T-cell (primary cell): ENCODE measurements around the gene HNRNPDL. TPM values are rescaled to one million over a fixed set of nuclear protein-coding genes. Genes with fewer than 3 reads are reported as not detected.
"Not testable (repeated sequence)": the region's sequence is repeated elsewhere in the genome, so short reads cannot be mapped to it uniquely, and the experiment has no call there.

Experiments
- ATAC-seq, 4 experiments: fragments of 200-7000 bp in 3 of 4; fragments of 150-1000 bp in 1 of 4; cut with Tn5 transposase; replicated peaks in 1 of 4; 1 replicate in 3 of 4; 2 replicates in 1 of 4; pipeline ENCODE4 v1.10.0; 2021; ENCODE audit warnings: moderate library complexity in 3 of 4, mild to moderate bottlenecking in 2 of 4, moderate number of reproducible peaks in 1 of 4
- CTCF ChIA-PET, 2 donors: fragments of 300-600 bp; sonication (Branson Sonifier 250); formaldehyde crosslinking; loops; one replicate each; lab custom pipeline; 2022; ENCODE audit warnings: antibody characterized with exemption in 2 of 2; lab: Charles Lee
- POLR2A ChIA-PET, 2 donors: fragments of 300-600 bp; sonication (Branson Sonifier 250); formaldehyde crosslinking; loops; one replicate each; lab custom pipeline; 2022; ENCODE audit warnings: antibody characterized with exemption in 2 of 2; lab: Charles Lee
- DNase-seq, 35 experiments: peaks; one replicate each; pipeline versions ENCODE4 v3.0.0 to v3.0.0-alpha.2; 2013 to 2023
- H3K27ac ChIP-seq: one replicate; pipeline ENCODE4 v1.5.1; 2013; ENCODE audit warnings: low read length
- H3K27me3 ChIP-seq, 2 experiments: replicated peaks in 1 of 2; 1 replicate in 1 of 2; 2 replicates in 1 of 2; pipeline versions ENCODE4 v1.6.1 to v1.7.0; 2013; ENCODE audit warnings: low read length in 1 of 2, mixed read lengths in 1 of 2; ENCODE audit not compliant: control insufficient read depth in 2 of 2, insufficient read depth in 2 of 2; ENCODE audit errors: extremely low read depth in 1 of 2
- H3K36me3 ChIP-seq, 2 donors: 1 replicate in 1 of 2; 2 replicates in 1 of 2; pipeline versions ENCODE4 v1.6.1 to v1.7.0; 2013; ENCODE audit warnings: low read length in 1 of 2; ENCODE audit not compliant: control insufficient read depth in 2 of 2, insufficient read depth in 1 of 2; ENCODE audit errors: extremely low read depth in 1 of 2
- H3K4me1 ChIP-seq, 2 experiments: 1 replicate in 1 of 2; 2 replicates in 1 of 2; pipeline versions ENCODE4 v1.6.1 to v1.7.0; 2013; ENCODE audit warnings: low read length in 2 of 2, mixed read lengths in 1 of 2; ENCODE audit not compliant: insufficient read depth in 2 of 2, control insufficient read depth in 1 of 2; ENCODE audit errors: extremely low read depth in 1 of 2
- H3K4me3 ChIP-seq, 2 donors: 1 replicate in 1 of 2; 2 replicates in 1 of 2; pipeline versions ENCODE4 v1.5.1 to v1.7.0; 2013; ENCODE audit warnings: mild to moderate bottlenecking in 2 of 2, low read length in 1 of 2, moderate library complexity in 1 of 2; ENCODE audit not compliant: control insufficient read depth in 1 of 2; ENCODE audit errors: extremely low read depth in 1 of 2
- H3K9me3 ChIP-seq: 2 replicates; pipeline ENCODE4 v1.7.0; 2013
- H3K27ac Mint-ChIP-seq, 2 donors: one replicate each; pipeline ENCODE4 v1.8.0; 2020 to 2021; ENCODE audit warnings: mild to moderate bottlenecking in 2 of 2, mixed read lengths in 2 of 2
- H3K27me3 Mint-ChIP-seq, 2 donors: one replicate each; pipeline ENCODE4 v1.8.0; 2021 to 2022; ENCODE audit warnings: mixed read lengths in 2 of 2
- H3K36me3 Mint-ChIP-seq: one replicate; pipeline ENCODE4 v1.8.0; 2021; ENCODE audit warnings: mixed read lengths
- H3K4me1 Mint-ChIP-seq, 3 donors: one replicate each; pipeline ENCODE4 v1.8.0; 2020 to 2022; ENCODE audit warnings: mixed read lengths in 3 of 3, mild to moderate bottlenecking in 1 of 3
- H3K4me3 Mint-ChIP-seq, 3 donors: one replicate each; pipeline ENCODE4 v1.8.0; 2020 to 2022; ENCODE audit warnings: mild to moderate bottlenecking in 3 of 3, mixed read lengths in 3 of 3, moderate library complexity in 3 of 3
- H3K9me3 Mint-ChIP-seq, 3 donors: one replicate each; pipeline ENCODE4 v1.8.0; 2020 to 2022; ENCODE audit warnings: mixed read lengths in 3 of 3
- WGBS: methylation state at CpG from one replicate; pipeline ENCODE4 v1.1.5; 2013; ENCODE audit warnings: missing lambda C conversion rate; ENCODE audit not compliant: insufficient coverage; 5-methylcytosine and 5-hydroxymethylcytosine counted together
- total RNA-seq, 35 experiments: library from RNA in 6 of 35; stranded (reverse) in 6 of 35; fragments of 120-200 nt in 1 of 35; gene quantifications; one replicate each; pipeline versions ENCODE4 v1.2.1 to v1.2.4 and lab custom pipeline; 2013 to 2026

The HNRNPDL gene
- total RNA-seq (100 to 1,000 TPM; 285 to 401 (median 313) TPM), total RNA-seq (lab: John Stamatoyannopoulos, UW) (465 to 829 (median 616) reads per million in 29 experiments)
- total RNA-seq (2013) = 282 TPM

DNA sequence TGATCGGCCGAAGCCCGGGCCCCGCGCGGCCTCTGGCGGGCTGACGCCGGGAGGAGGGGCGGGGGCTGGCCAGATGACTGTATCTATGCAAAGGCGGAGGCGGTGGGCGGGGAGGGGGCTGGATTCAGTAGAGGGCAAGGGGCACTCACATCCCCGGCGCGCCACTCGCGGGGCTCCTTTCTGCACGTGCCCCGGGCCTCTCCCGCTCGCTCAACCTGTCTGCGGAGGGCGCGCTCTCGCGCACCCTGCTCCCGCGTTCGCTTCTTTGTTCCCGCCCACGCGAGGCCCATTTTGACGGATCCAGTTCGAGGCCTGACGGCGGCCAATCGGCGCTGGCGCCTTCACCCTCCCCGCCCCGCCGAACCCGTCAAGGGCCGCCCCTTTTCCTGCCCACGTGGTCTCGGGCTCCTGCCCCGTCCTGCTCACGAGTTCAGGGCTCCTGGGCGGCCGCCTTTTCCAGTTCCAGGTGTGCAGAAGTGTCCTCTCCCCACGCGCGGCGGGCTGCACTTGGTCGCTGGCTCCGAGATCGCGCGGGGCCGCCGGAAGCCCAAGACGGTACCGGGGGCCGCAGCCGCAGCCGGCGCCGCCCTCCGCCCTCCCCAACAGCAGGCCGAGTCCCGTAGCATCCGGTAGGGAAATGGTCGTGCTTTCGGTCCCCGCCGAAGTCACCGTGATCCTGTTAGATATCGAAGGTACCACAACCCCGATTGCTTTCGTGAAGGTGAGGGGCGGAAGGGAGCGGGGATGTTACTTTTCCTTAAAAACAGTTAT is at the start of gene HNRNPDL, which contains the start of gene ENOPH1:
Gene HNRNPDL, minus strand, starts transcription at position 270 of the 771 bp plus-strand sequence. CDS start 772 bp downstream, outside the sequence.
Gene ENOPH1, plus strand, starts transcription at position 398 of the 771 bp plus-strand sequence. Its CDS starts 240 bp downstream, at position 638.
- ChIA-PET CTCF (interaction anchor here in 1 of 2 donors (0.8 to 1.7 kb wide), 4 partner anchors 56 to 605 kb away, joined by 3 to 14 read pairs (median 6); partner anchors contain the start of genes COPS4, HNRNPD and LIN54), POLR2A (interaction anchor here in 1 of 2 donors (0.6 to 1.8 kb wide), 5 partner anchors 9 to 69 kb away, joined by 3 to 22 read pairs (median 9); partner anchors contain the start of gene HNRNPD)
- Histone ChIP-seq H3K27me3 (no peaks in the 10 kb centered on the region), H3K36me3 (peaks cover 0 to 28% of the 10 kb centered on the region in 2 donors), H3K4me1 (peaks cover 23 to 35% of the 10 kb centered on the region in 2 experiments), H3K4me3 (peak within 1 kb of the TSS; percentile 92 to 99), H3K9me3 (no peaks in the 10 kb centered on the region), H3K27ac (peak within 1 kb of the TSS; percentile 100)
- DNase-seq (peak; percentile 90 to 97 (median 95)), ATAC-seq (peak; percentile 70 to 77 (median 74))
- H3K4me3 Mint-ChIP-seq = peak within 1 kb of the TSS; percentile 98 to 99 (median 99)
- peak within 1 kb of the TSS; percentile 97 to 98 for H3K27ac Mint-ChIP-seq
- WGBS = under 1% methylated on average over 69 of the region's 83 CpGs
- H3K4me1 Mint-ChIP-seq = peaks cover 59 to 70% (median 68%) of the 10 kb centered on the region in 3 donors
- peaks cover 44% of the 10 kb centered on the region for H3K36me3 Mint-ChIP-seq
- H3K9me3 Mint-ChIP-seq = no peaks in the 10 kb centered on the region
- no peaks in the 10 kb centered on the region for H3K27me3 Mint-ChIP-seq

DNA sequence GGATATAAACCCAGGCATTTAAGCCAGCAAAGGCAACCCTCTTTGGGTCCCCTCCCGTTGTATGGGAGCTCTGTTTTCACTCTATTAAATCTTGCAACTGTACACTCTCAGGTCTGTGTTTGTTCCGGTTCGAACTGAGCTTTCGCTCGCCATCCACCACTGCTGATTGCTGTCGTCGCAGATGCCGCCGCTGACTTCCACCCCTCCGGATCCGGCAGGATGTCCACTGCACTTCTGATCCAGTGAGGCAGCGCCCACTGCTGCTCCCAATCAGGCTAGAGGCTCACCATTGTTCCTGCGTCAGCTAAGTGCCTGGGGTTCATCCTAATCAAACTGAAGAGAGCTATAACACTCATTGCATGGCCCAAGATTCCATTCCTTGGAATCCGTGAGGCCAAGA is 49.3 kb upstream of the HNRNPDL start:
- Mint-ChIP-seq H3K4me3 (no peak overlapping the region), H3K27ac (no peak overlapping the region), H3K27me3 (no peaks in the 10 kb centered on the region), H3K9me3 (no peaks in the 10 kb centered on the region), H3K36me3 (peaks cover 23% of the 10 kb centered on the region), H3K4me1 (no peaks in the 10 kb centered on the region)
- no peak for DNase-seq
- no peak for ATAC-seq
- Histone ChIP-seq H3K9me3 (no peaks in the 10 kb centered on the region), H3K36me3 (peaks cover 0 to 11% of the 10 kb centered on the region in 2 donors), H3K4me1 (no peaks in the 10 kb centered on the region), H3K4me3 (no peak overlapping the region), H3K27me3 (no peaks in the 10 kb centered on the region), H3K27ac (no peak overlapping the region)
- WGBS = 92% methylated on average over 8 of the region's 14 CpGs
- CTCF ChIA-PET = no interaction called here
- POLR2A ChIA-PET = no interaction called here

GRCh38 chr4:82477469-82477868 is 47.2 kb upstream of the HNRNPDL start:
- H3K4me3 Mint-ChIP-seq, DNase-seq, H3K4me1 ChIP-seq, CTCF ChIA-PET, H3K27me3 ChIP-seq, H3K27ac Mint-ChIP-seq, H3K27ac ChIP-seq, H3K4me3 ChIP-seq, H3K9me3 Mint-ChIP-seq, POLR2A ChIA-PET, H3K27me3 Mint-ChIP-seq, H3K9me3 ChIP-seq, H3K4me1 Mint-ChIP-seq, ATAC-seq: not testable (repeated sequence)
- peaks cover 0 to 10% of the 10 kb centered on the region in 2 donors for H3K36me3 ChIP-seq
- H3K36me3 Mint-ChIP-seq = peaks cover 17% of the 10 kb centered on the region
- 88% methylated on average over 9 of the region's 9 CpGs for WGBS

GRCh38 chr4:82475931-82476330 is 45.7 kb upstream of the HNRNPDL start:
- ATAC-seq, H3K27ac ChIP-seq, H3K36me3 ChIP-seq, H3K27me3 Mint-ChIP-seq, POLR2A ChIA-PET, H3K4me1 ChIP-seq, H3K4me1 Mint-ChIP-seq, H3K9me3 ChIP-seq, CTCF ChIA-PET, H3K4me3 Mint-ChIP-seq, DNase-seq, H3K27me3 ChIP-seq, H3K9me3 Mint-ChIP-seq, H3K27ac Mint-ChIP-seq, H3K4me3 ChIP-seq: not testable (repeated sequence)
- peaks cover 11% of the 10 kb centered on the region for H3K36me3 Mint-ChIP-seq
- 83% methylated on average over 1 of the region's 7 CpGs for WGBS

- no peak overlapping the region for H3K4me3 ChIP-seq
- CTCF ChIA-PET = interaction anchor here in 1 of 2 donors (0.6 kb wide), 1 partner anchor 11 kb away, joined by 4 read pairs; no protein-coding TSS in a partner anchor
- H3K4me1 ChIP-seq = no peaks in the 10 kb centered on the region
- Mint-ChIP-seq H3K4me1 (no peaks in the 10 kb centered on the region), H3K36me3 (peaks cover 3% of the 10 kb centered on the region), H3K9me3 (no peaks in the 10 kb centered on the region), H3K27me3 (no peaks in the 10 kb centered on the region), H3K4me3 (no peak overlapping the region), H3K27ac (no peak overlapping the region)
- H3K27ac ChIP-seq = no peak overlapping the region
- WGBS = 94% methylated on average over 6 of the region's 15 CpGs
- H3K36me3 ChIP-seq = no peaks in the 10 kb centered on the region
- DNase-seq = no peak
- H3K27me3 ChIP-seq = no peaks in the 10 kb centered on the region
- no peaks in the 10 kb centered on the region for H3K9me3 ChIP-seq
- POLR2A ChIA-PET = interaction anchor here in 1 of 2 donors (0.6 kb wide), 1 partner anchor 622 kb away, joined by 4 read pairs; no protein-coding TSS in a partner anchor
- no peak for ATAC-seq
Measured at GRCh38 chr4:82473621-82474164, 43.4 kb upstream of the HNRNPDL start.

DNA sequence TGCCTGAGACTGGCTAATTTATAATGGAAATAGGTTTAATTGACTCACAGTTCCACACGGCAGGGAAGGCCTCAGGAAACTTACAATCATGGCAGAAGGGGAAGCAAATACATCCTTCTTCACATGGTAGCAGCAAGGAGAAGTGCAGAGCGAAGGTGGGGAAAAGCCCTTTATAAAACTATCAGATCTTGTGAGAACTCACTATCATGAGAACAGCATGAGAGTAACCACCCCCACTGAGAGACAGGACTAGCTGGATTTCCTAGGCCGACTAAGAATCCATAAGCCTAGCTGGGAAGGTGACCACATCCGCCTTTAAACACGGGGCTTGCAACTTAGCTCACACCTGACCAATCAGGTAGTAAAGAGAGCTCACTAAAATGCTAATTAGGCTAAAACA is 42.8 kb upstream of the HNRNPDL start:
- POLR2A ChIA-PET = interaction anchor here in 1 of 2 donors (0.6 kb wide), 1 partner anchor 623 kb away, joined by 4 read pairs; no protein-coding TSS in a partner anchor
- DNase-seq, H3K36me3 Mint-ChIP-seq, H3K27ac Mint-ChIP-seq, H3K36me3 ChIP-seq, CTCF ChIA-PET, H3K27me3 ChIP-seq, H3K9me3 ChIP-seq, H3K9me3 Mint-ChIP-seq, H3K4me1 Mint-ChIP-seq, H3K4me3 Mint-ChIP-seq, H3K27me3 Mint-ChIP-seq, ATAC-seq, H3K4me3 ChIP-seq, H3K4me1 ChIP-seq, H3K27ac ChIP-seq: not testable (repeated sequence)
- no CpG with 5 or more reads among the region's 5 CpGs for WGBS
